B cell (primary cell): Measurements from ENCODE around the gene KPNA4. TPM values are rescaled to one million over a fixed set of nuclear protein-coding genes. Genes with fewer than 3 reads are reported as not detected.

Source experiments
- ATAC-seq: fragments of 200-7000 bp; cut with Tn5 transposase; one replicate; pipeline ENCODE4 v1.10.0; 2021; ENCODE audit warnings: low read depth, mild to moderate bottlenecking, moderate number of reproducible peaks, moderate library complexity
- CTCF ChIA-PET: fragments of 350-600 bp; sonication (Branson Sonifier 250); formaldehyde crosslinking; loops from one replicate; lab custom pipeline; 2021; ENCODE audit warnings: antibody characterized with exemption, inconsistent platforms; lab: Charles Lee
- POLR2A ChIA-PET: fragments of 350-600 bp; sonication (Branson Sonifier 250); formaldehyde crosslinking; loops from one replicate; lab custom pipeline; 2021; ENCODE audit warnings: antibody characterized with exemption; lab: Charles Lee
- DNase-seq: peaks from one replicate; pipeline ENCODE4 v3.0.0; 2013
- H2AFZ ChIP-seq: 2 replicates; pipeline ENCODE4 v1.6.1; 2012; ENCODE audit warnings: mild to moderate bottlenecking, low read depth, low read length; ENCODE audit not compliant: insufficient read depth, poor library complexity, severe bottlenecking
- H3K27ac ChIP-seq, 2 donors: 1 replicate in 1 of 2; 2 replicates in 1 of 2; pipeline ENCODE4 v1.5.1; 2012 to 2013; ENCODE audit warnings: low read length in 2 of 2, mild to moderate bottlenecking in 2 of 2, moderate library complexity in 1 of 2
- H3K27me3 ChIP-seq, 4 experiments: fragments of 200-600 bp in 1 of 4; sonication (generic) in 1 of 4; replicated peaks in 1 of 4; 1 replicate in 2 of 4; 2 replicates in 2 of 4; pipeline versions ENCODE4 v1.6.1 to v1.7.0; 2013 to 2016; ENCODE audit warnings: low read length in 3 of 4, mild to moderate bottlenecking in 2 of 4, mixed read lengths in 1 of 4, moderate library complexity in 1 of 4; ENCODE audit not compliant: insufficient read depth in 4 of 4, control insufficient read depth in 3 of 4; ENCODE audit errors: control extremely low read depth in 1 of 4
- H3K36me3 ChIP-seq, 2 experiments: replicated peaks in 1 of 2; 1 replicate in 1 of 2; 2 replicates in 1 of 2; pipeline versions ENCODE4 v1.6.1 to v1.7.1; 2013; ENCODE audit warnings: low read length in 1 of 2; ENCODE audit not compliant: insufficient read depth in 2 of 2, control insufficient read depth in 1 of 2; ENCODE audit errors: control extremely low read depth in 1 of 2, extremely low read depth in 1 of 2
- H3K4me1 ChIP-seq, 2 donors: fragments of 200-600 bp in 1 of 2; sonication (generic) in 1 of 2; 1 replicate in 1 of 2; 2 replicates in 1 of 2; pipeline versions ENCODE4 v1.5.1 to v1.6.1; 2013 to 2017; ENCODE audit warnings: low read length in 2 of 2; ENCODE audit not compliant: control insufficient read depth in 2 of 2, insufficient read depth in 2 of 2
- H3K4me2 ChIP-seq: replicated peaks from 2 replicates; pipeline ENCODE3; 2012; ENCODE audit warnings: mild to moderate bottlenecking, low read depth, low read length; ENCODE audit not compliant: poor library complexity, severe bottlenecking
- H3K4me3 ChIP-seq, 5 experiments: fragments of 200-600 bp in 1 of 5; sonication (generic) in 1 of 5; 1 replicate in 3 of 5; 2 replicates in 2 of 5; pipeline versions ENCODE4 v1.5.1 to v1.7.0; 2011 to 2016; ENCODE audit warnings: low read length in 4 of 5, mild to moderate bottlenecking in 4 of 5, low read depth in 2 of 5, control low read depth in 1 of 5, moderate library complexity in 1 of 5; ENCODE audit not compliant: insufficient read depth in 1 of 5; ENCODE audit errors: control extremely low read depth in 1 of 5, extremely low read depth in 1 of 5
- H3K79me2 ChIP-seq: fragments of 200-600 bp; sonication (generic); one replicate; pipeline ENCODE4 v1.6.0; 2016; ENCODE audit warnings: low read length; ENCODE audit not compliant: control insufficient read depth, insufficient read depth
- H3K9ac ChIP-seq: fragments of 200-600 bp; sonication (generic); 2 replicates; pipeline ENCODE4 v1.6.1; 2017; ENCODE audit warnings: mild to moderate bottlenecking, low read length, moderate library complexity
- H3K9me3 ChIP-seq, 3 donors: one replicate each; pipeline versions ENCODE4 v1.6.1 to v1.7.1; 2013; ENCODE audit warnings: low read length in 2 of 3; ENCODE audit not compliant: control insufficient read depth in 2 of 3, insufficient read depth in 1 of 3; ENCODE audit errors: control extremely low read depth in 1 of 3
- H4K20me1 ChIP-seq: 2 replicates; pipeline ENCODE4 v1.6.0; 2012; ENCODE audit warnings: mild to moderate bottlenecking, low read length; ENCODE audit not compliant: insufficient read depth, control insufficient read depth, poor library complexity, severe bottlenecking
- H3K27ac Mint-ChIP-seq: one replicate; pipeline ENCODE4 v1.8.0; 2021; ENCODE audit warnings: mixed read lengths
- H3K27me3 Mint-ChIP-seq: one replicate; pipeline ENCODE4 v1.8.0; 2021; ENCODE audit warnings: mixed read lengths
- H3K4me1 Mint-ChIP-seq: one replicate; pipeline ENCODE4 v1.8.0; 2021; ENCODE audit warnings: mixed read lengths
- H3K4me3 Mint-ChIP-seq: one replicate; pipeline ENCODE4 v1.8.0; 2021; ENCODE audit warnings: mixed read lengths
- H3K9me3 Mint-ChIP-seq: one replicate; pipeline ENCODE4 v1.8.0; 2022; ENCODE audit warnings: mixed read lengths; ENCODE audit not compliant: insufficient read depth
- CTCF ChIP-seq: fragments of 200-600 bp; IDR thresholded peaks from one replicate; pipeline ENCODE4 v1.8.0; 2022; ENCODE audit warnings: antibody characterized with exemption, mild to moderate bottlenecking
- EZH2 ChIP-seq: IDR thresholded peaks from 2 replicates; pipeline ENCODE4 v1.6.1; 2012; ENCODE audit warnings: borderline replicate concordance, low read depth, mild to moderate bottlenecking, moderate library complexity, low read length; ENCODE audit not compliant: insufficient read depth, poor library complexity, severe bottlenecking
- WGBS: methylation state at CpG from one replicate; pipeline ENCODE4 v1.1.5; 2013; ENCODE audit warnings: missing lambda C conversion rate; ENCODE audit not compliant: insufficient coverage; 5-methylcytosine and 5-hydroxymethylcytosine counted together
- intact Hi-C: fragments of 100-400 bp; cut with micrococcal nuclease; formaldehyde crosslinking; loops from one replicate; pipeline ENCODE4 v1.10.0; 2022
- polyA plus RNA-seq: library from polyadenylated mRNA; depleted of rRNA; stranded (reverse); fragments of >200 nt; gene quantifications from 2 replicates; pipeline ENCODE4 v1.2.3, GENCODE V29; 2012
- total RNA-seq, 2 donors: library from RNA; stranded (reverse); fragments of 120-200 nt in 1 of 2; gene quantifications; 1 replicate in 1 of 2; 2 replicates in 1 of 2; pipeline versions ENCODE4 v1.2.3 to v1.2.4, GENCODE V29; 2013 to 2022

KPNA4 gene
- total and polyA plus RNA-seq, 2 donors (not counting 1 experiment from before 2014, with no cell fraction given): 9.6 to 55.1 TPM

GRCh38 chr3:160448845-160449635 lies 116.3 kb downstream of the KPNA4 start:
- H3K4me1 ChIP-seq: peaks cover 16 to 18% of the 10 kb centered on the region in 2 donors
- Mint-ChIP-seq H3K4me1 (peaks cover 35% of the 10 kb centered on the region), H3K27ac (peak overlapping the region; percentile 91), H3K27me3 (no peaks in the 10 kb centered on the region), H3K4me3 (peak overlapping the region; percentile 95), H3K9me3 (no peaks in the 10 kb centered on the region)
- peaks cover 0 to 10% (median 0%) of the 10 kb centered on the region in 3 donors for H3K9me3 ChIP-seq
- no peaks in the 10 kb centered on the region for H3K36me3 ChIP-seq
- ATAC-seq (peak; percentile 23), DNase-seq (no peak)
- intact Hi-C loops: loop anchor here (1.0 to 10.0 kb wide), 6 partner anchors 38 to 776 kb away; partner anchors contain the start of genes IFT80, KPNA4, NMD3 and PPM1L
- peak overlapping the region; percentile 100 for H2AFZ ChIP-seq
- H3K27ac ChIP-seq: peak overlapping the region; percentile 70 to 84
- ChIA-PET CTCF (interaction anchor here (0.6 to 3.3 kb wide), 5 partner anchors 11 to 417 kb away, joined by 3 to 16 read pairs (median 3); no protein-coding TSS in a partner anchor), POLR2A (interaction anchor here (1.0 to 1.5 kb wide), 2 partner anchors 49 to 306 kb away, joined by 4 read pairs; partner anchors contain the start of gene SMC4)
- H3K9ac ChIP-seq: peak overlapping the region; percentile 97
- WGBS: under 1% methylated on average over 14 of the region's 26 CpGs
- peaks cover 0 to 3% (median 0%) of the 10 kb centered on the region in 4 experiments for H3K27me3 ChIP-seq
- H3K4me3 ChIP-seq: peak overlapping the region; percentile 84 to 99 (median 95)
- peak overlapping the region; percentile 92 for H3K4me2 ChIP-seq
- no peaks in the 10 kb centered on the region for H4K20me1 ChIP-seq
- no peak for TF ChIP-seq EZH2
- peaks cover 47% of the 10 kb centered on the region for H3K79me2 ChIP-seq

GRCh38 chr3:160447544-160447943 lies 117.8 kb downstream of the KPNA4 start:
- Mint-ChIP-seq H3K9me3 (no peaks in the 10 kb centered on the region), H3K27me3 (no peaks in the 10 kb centered on the region), H3K27ac (no peak overlapping the region), H3K4me3 (no peak overlapping the region), H3K4me1 (peaks cover 36% of the 10 kb centered on the region)
- Histone ChIP-seq H3K4me1 (peaks cover 16 to 18% of the 10 kb centered on the region in 2 donors), H3K27me3 (peaks cover 0 to 3% (median 0%) of the 10 kb centered on the region in 4 experiments), H3K27ac (no peak overlapping the region), H3K9me3 (peaks cover 0 to 10% (median 0%) of the 10 kb centered on the region in 3 donors), H2AFZ (no peak overlapping the region), H3K36me3 (no peaks in the 10 kb centered on the region), H3K9ac (no peak overlapping the region), H4K20me1 (no peaks in the 10 kb centered on the region), H3K79me2 (peaks cover 60% of the 10 kb centered on the region), H3K4me2 (peak overlapping the region; percentile 92), H3K4me3 (no peak overlapping the region)
- no CpG with 5 or more reads among the region's 3 CpGs for WGBS
- ChIA-PET CTCF (no interaction called here), POLR2A (no interaction called here)
- TF ChIP-seq EZH2 (no peak), CTCF (no peak)
- intact Hi-C loops: loop anchor here (5.0 to 10.0 kb wide), 3 partner anchors 40 to 777 kb away; partner anchors contain the start of genes NMD3 and PPM1L
- ATAC-seq (no peak), DNase-seq (no peak)
